ENCODE results near the gene MSX1.
"Not testable (repeated sequence)": the region's sequence is repeated elsewhere in the genome, so short reads cannot be mapped to it uniquely, and the experiment has no call there.

Gene MSX1

GRCh38 chr4:4859325-4859798, at the start of gene MSX1:
Gene MSX1, plus strand, starts transcription at chr4:4859665. Its CDS starts 235 bp downstream, at chr4:4859900.
- H3K4me1 ChIP-seq (ENCODE audit: insufficient read depth, low read length), result 0 out of 2 replicates have a peak, but pooled peaks cover 4% of the 10 kb centered on the region
- H3K27me3 ChIP-seq (ENCODE audit: insufficient read depth, low read length), result peaks cover 98% of the 10 kb centered on the region
- H3K36me3 ChIP-seq (ENCODE audit: insufficient read depth, low read depth, low read length), result no peaks in the 10 kb centered on the region
- H3K9me3 ChIP-seq (ENCODE audit: insufficient read depth, low read depth, low read length), result peaks cover 15% of the 10 kb centered on the region; the same call in 1 of the 2 replicates
- no peak within 1 kb of the TSS for H3K27ac ChIP-seq (ENCODE audit: low read length)
- no peak within 1 kb of the TSS for H3K9ac ChIP-seq (ENCODE audit: low read depth, low read length)
- H3K4me3 ChIP-seq (ENCODE audit: low read length), result peak within 1 kb of the TSS; percentile 52; the same call in 1 of the 2 replicates

DNA sequence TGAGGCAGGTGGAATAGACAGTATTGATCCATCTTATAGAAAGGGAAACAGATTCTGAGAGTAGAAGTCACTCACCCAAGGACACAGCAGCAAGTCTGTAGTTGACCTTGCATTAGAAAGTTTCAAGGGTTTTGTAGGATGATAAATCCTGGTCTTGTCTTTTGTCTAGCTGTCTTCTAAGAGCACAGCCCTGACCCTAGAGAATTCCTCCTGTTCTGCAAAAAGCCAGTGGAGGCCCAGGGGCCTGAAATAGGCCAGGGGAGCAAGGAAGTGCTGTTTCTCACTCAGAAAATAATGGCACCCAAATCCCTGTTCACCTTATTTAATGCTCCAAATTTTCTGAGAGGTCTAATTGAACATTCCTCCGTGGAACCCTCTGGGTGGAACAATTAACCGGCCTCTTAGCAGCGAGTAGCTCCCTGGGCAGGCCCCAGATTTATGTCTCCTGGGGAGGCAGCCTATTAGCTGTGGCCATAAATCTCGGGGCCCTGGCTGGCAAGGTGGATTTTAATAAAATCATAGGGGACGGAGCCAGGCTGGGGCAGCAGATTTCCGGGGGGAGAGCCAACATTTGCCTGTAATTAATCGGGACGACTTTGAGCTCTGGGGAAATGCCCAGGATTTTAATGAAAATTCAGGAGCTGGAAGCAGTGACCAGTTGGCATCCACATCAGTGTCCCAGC, 49.2 kb upstream of the MSX1 start:
- no peaks in the 10 kb centered on the region for H3K36me3 ChIP-seq (ENCODE audit: insufficient read depth, low read depth, low read length)
- H3K27me3 ChIP-seq (ENCODE audit: insufficient read depth, low read length), result peaks cover 10% of the 10 kb centered on the region; the same call in 1 of the 2 replicates
- no peak overlapping the region for H3K9ac ChIP-seq (ENCODE audit: low read depth, low read length)
- no peaks in the 10 kb centered on the region for H3K9me3 ChIP-seq (ENCODE audit: insufficient read depth, low read depth, low read length)
- no peak overlapping the region for H3K27ac ChIP-seq (ENCODE audit: low read length)
- no peak overlapping the region for H3K4me3 ChIP-seq (ENCODE audit: low read length)
- H3K4me1 ChIP-seq (ENCODE audit: insufficient read depth, low read length), result no peaks in the 10 kb centered on the region

DNA sequence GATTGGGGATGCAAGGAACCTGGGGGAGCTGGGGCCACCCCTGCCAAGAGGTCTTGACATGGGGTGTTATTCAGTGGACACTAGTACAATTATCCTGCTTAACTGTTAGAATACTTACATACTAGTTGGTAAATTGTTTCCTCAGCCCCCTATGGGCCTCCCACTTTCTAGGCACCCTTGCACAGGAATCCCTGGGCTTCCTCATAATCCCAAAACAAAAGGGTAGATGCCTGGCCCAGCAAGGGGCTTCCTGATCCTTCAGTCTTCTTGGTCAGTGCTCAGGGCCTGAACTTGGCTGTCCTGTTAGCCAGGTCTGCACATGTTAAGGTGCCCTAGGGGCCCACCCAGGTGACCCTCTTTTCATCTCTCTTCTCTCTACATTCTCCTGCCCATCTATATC, 48.7 kb upstream of the MSX1 start:
- Histone ChIP-seq H3K27ac (ENCODE audit: low read length) (no peak overlapping the region), H3K36me3 (ENCODE audit: insufficient read depth, low read depth, low read length) (no peaks in the 10 kb centered on the region), H3K4me3 (ENCODE audit: low read length) (no peak overlapping the region), H3K9ac (ENCODE audit: low read depth, low read length) (no peak overlapping the region), H3K4me1 (ENCODE audit: insufficient read depth, low read length) (no peaks in the 10 kb centered on the region), H3K27me3 (ENCODE audit: insufficient read depth, low read length) (peaks cover 10% of the 10 kb centered on the region; the same call in 1 of the 2 replicates), H3K9me3 (ENCODE audit: insufficient read depth, low read depth, low read length) (no peaks in the 10 kb centered on the region)

- Histone ChIP-seq H3K4me3 (ENCODE audit: low read length) (no peak overlapping the region), H3K4me1 (ENCODE audit: insufficient read depth, low read length) (no peaks in the 10 kb centered on the region), H3K27ac (ENCODE audit: low read length) (no peak overlapping the region), H3K9ac (ENCODE audit: low read depth, low read length) (no peak overlapping the region), H3K9me3 (ENCODE audit: insufficient read depth, low read depth, low read length) (no peaks in the 10 kb centered on the region), H3K36me3 (ENCODE audit: insufficient read depth, low read depth, low read length) (no peaks in the 10 kb centered on the region), H3K27me3 (ENCODE audit: insufficient read depth, low read length) (peaks cover 10% of the 10 kb centered on the region; the same call in 1 of the 2 replicates)
These were observed 47.2 kb upstream of the MSX1 start for GRCh38 chr4:4812145-4812794.

DNA sequence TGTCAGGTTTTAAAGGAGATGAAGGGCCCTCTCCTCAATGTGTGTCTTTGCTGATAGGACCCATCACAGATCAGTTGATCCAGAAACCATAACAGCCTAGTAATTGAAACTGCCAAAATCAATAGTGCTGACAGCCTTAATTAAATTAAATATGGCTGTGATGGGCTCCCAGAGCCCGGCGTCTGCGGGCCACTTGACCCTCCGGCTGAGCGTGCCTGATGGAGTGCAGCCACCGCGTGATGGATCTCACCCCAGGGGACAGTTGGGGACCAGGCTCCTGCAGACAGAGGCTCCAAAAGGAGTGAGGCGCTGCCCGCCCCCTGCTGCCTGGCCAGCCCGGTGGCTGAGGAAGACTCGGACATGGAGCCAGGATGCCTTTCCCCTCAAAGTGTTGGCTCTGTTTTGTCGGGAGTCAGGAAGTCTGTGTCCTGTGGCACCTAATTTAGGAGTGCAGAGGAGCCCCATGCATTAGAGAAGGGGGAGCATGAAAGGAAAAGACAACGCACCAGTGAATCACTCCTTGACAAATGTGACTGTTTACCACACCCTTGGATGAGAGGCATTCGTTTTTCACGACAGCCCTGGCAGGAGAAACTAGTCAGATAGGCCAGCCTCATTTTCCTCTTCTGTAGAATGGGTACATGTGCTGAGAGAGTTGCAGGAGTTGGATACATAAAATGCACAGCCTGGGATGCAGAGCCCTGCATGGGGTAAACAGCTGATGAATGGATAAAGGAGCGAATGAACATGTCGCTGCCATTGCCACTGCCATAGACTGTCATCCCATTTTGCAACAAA, 40.9 kb upstream of the MSX1 start:
- H3K27me3 ChIP-seq (ENCODE audit: insufficient read depth, low read length), result peaks cover 3% of the 10 kb centered on the region; the same call in 1 of the 2 replicates
- no peaks in the 10 kb centered on the region for H3K36me3 ChIP-seq (ENCODE audit: insufficient read depth, low read depth, low read length)

GRCh38 chr4:4819213-4819606, 40.3 kb upstream of the MSX1 start:
- H3K4me3 ChIP-seq (ENCODE audit: low read length), result no peak overlapping the region
- H3K27me3 ChIP-seq (ENCODE audit: insufficient read depth, low read length), result 0 out of 2 replicates have a peak, but pooled peaks cover 1% of the 10 kb centered on the region
- H3K4me1 ChIP-seq (ENCODE audit: insufficient read depth, low read length), result no peaks in the 10 kb centered on the region
- H3K27ac ChIP-seq (ENCODE audit: low read length), result no peak overlapping the region
- no peaks in the 10 kb centered on the region; the same call in none of the 2 replicates for H3K9me3 ChIP-seq (ENCODE audit: insufficient read depth, low read depth, low read length)
- H3K9ac ChIP-seq (ENCODE audit: low read depth, low read length), result no peak overlapping the region
- H3K36me3 ChIP-seq (ENCODE audit: insufficient read depth, low read depth, low read length), result no peaks in the 10 kb centered on the region

More for the DNA sequence above, 40.9 kb upstream of the MSX1 start:
- no peak overlapping the region for H3K9ac ChIP-seq (ENCODE audit: low read depth, low read length)
- no peaks in the 10 kb centered on the region; the same call in none of the 2 replicates for H3K9me3 ChIP-seq (ENCODE audit: insufficient read depth, low read depth, low read length)
- H3K4me1 ChIP-seq (ENCODE audit: insufficient read depth, low read length), result no peaks in the 10 kb centered on the region
- H3K4me3 ChIP-seq (ENCODE audit: low read length), result no peak overlapping the region
- no peak overlapping the region for H3K27ac ChIP-seq (ENCODE audit: low read length)

DNA sequence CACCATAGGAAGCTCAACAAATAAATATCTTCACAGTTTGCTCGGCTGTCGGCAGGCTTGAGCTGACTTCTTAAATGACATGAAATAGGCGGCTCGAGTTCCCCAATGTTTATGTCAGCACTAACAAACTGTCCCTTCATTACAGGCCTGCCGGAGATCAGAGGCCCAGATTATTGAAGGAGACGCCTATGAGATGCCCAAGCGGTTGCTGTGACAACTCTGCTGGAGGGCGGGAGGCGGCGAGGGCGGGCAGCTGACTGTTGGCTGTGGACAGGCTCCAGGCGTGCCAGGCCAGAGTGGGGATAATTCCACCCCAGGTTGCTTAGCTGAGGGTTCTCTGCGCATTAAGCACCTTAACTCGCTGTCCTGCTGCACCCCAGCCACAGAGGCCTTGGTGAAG, 39.2 kb upstream of the MSX1 start:
- no peaks in the 10 kb centered on the region; the same call in none of the 2 replicates for H3K9me3 ChIP-seq (ENCODE audit: insufficient read depth, low read depth, low read length)
- no peaks in the 10 kb centered on the region for H3K4me1 ChIP-seq (ENCODE audit: insufficient read depth, low read length)
- no peaks in the 10 kb centered on the region for H3K27me3 ChIP-seq (ENCODE audit: insufficient read depth, low read length)
- no peaks in the 10 kb centered on the region for H3K36me3 ChIP-seq (ENCODE audit: insufficient read depth, low read depth, low read length)
- no peak overlapping the region for H3K4me3 ChIP-seq (ENCODE audit: low read length)
- no peak overlapping the region for H3K27ac ChIP-seq (ENCODE audit: low read length)
- no peak overlapping the region for H3K9ac ChIP-seq (ENCODE audit: low read depth, low read length)

- Histone ChIP-seq H3K9ac (ENCODE audit: low read depth, low read length) (no peak overlapping the region), H3K9me3 (ENCODE audit: insufficient read depth, low read depth, low read length) (no peaks in the 10 kb centered on the region; the same call in none of the 2 replicates), H3K27ac (ENCODE audit: low read length) (no peak overlapping the region), H3K36me3 (ENCODE audit: insufficient read depth, low read depth, low read length) (no peaks in the 10 kb centered on the region), H3K4me3 (ENCODE audit: low read length) (no peak overlapping the region), H3K27me3 (ENCODE audit: insufficient read depth, low read length) (no peaks in the 10 kb centered on the region), H3K4me1 (ENCODE audit: insufficient read depth, low read length) (no peaks in the 10 kb centered on the region)
These were observed 38.7 kb upstream of the MSX1 start for GRCh38 chr4:4820739-4821138.

DNA sequence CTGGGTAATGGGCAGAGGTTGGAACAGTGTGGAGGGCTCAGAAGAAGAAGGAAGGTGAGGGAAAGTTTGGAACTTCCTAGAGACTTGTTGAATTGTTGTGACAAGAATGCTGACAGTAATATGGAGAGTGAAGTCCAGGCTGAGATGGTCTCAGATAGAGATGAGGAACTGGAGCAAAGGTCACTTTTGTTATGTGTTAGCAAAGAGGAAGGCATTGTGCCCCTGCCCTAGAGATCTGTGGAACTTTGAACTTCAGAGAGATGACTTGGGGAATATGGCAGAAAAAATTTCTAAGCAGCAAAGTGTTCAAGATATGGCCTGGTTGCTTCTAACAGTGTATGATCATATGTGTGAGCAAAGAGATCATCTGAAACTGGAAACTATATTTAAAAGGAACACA, 37.9 kb upstream of the MSX1 start:
- Histone ChIP-seq H3K4me1 (ENCODE audit: insufficient read depth, low read length) (no peaks in the 10 kb centered on the region), H3K9me3 (ENCODE audit: insufficient read depth, low read depth, low read length) (no peaks in the 10 kb centered on the region; the same call in none of the 2 replicates)

GRCh38 chr4:4822286-4822685, 37.2 kb upstream of the MSX1 start:
- not testable (repeated sequence) for H3K4me3 ChIP-seq (ENCODE audit: low read length); H3K4me1 ChIP-seq (ENCODE audit: insufficient read depth, low read length); H3K36me3 ChIP-seq (ENCODE audit: insufficient read depth, low read depth, low read length); H3K9me3 ChIP-seq (ENCODE audit: insufficient read depth, low read depth, low read length); H3K27me3 ChIP-seq (ENCODE audit: insufficient read depth, low read length); H3K9ac ChIP-seq (ENCODE audit: low read depth, low read length); H3K27ac ChIP-seq (ENCODE audit: low read length)

More for the DNA sequence above, 37.9 kb upstream of the MSX1 start:
- Histone ChIP-seq H3K9ac (ENCODE audit: low read depth, low read length) (no peak overlapping the region), H3K27me3 (ENCODE audit: insufficient read depth, low read length) (no peaks in the 10 kb centered on the region), H3K27ac (ENCODE audit: low read length) (no peak overlapping the region), H3K36me3 (ENCODE audit: insufficient read depth, low read depth, low read length) (no peaks in the 10 kb centered on the region), H3K4me3 (ENCODE audit: low read length) (no peak overlapping the region)

GRCh38 chr4:4823621-4824162, 35.8 kb upstream of the MSX1 start:
- Histone ChIP-seq H3K9me3 (ENCODE audit: insufficient read depth, low read depth, low read length) (no peaks in the 10 kb centered on the region; the same call in none of the 2 replicates), H3K4me1 (ENCODE audit: insufficient read depth, low read length) (no peaks in the 10 kb centered on the region), H3K4me3 (ENCODE audit: low read length) (no peak overlapping the region), H3K27me3 (ENCODE audit: insufficient read depth, low read length) (peaks cover 8% of the 10 kb centered on the region), H3K27ac (ENCODE audit: low read length) (no peak overlapping the region), H3K36me3 (ENCODE audit: insufficient read depth, low read depth, low read length) (no peaks in the 10 kb centered on the region), H3K9ac (ENCODE audit: low read depth, low read length) (no peak overlapping the region)
